Right lobe of liver (tissue), 4 donors: ENCODE measurements around the gene PGM2L1.

ENCODE experiments used
- CTCF ChIP-seq, 4 donors: fragments of 200-600 bp in 3 of 4; fragments of 450-650 bp in 1 of 4; IDR thresholded peaks; one replicate each; pipeline versions ENCODE4 v1.5.1 to v1.8.0; 2016 to 2022; ENCODE audit warnings: antibody characterized with exemption in 4 of 4, mild to moderate bottlenecking in 2 of 4
- POLR2A ChIP-seq: fragments of 450-650 bp; IDR thresholded peaks from one replicate; pipeline ENCODE4 v1.6.1; 2017; ENCODE audit warnings: antibody characterized with exemption, mild to moderate bottlenecking
- donor health status: DM: no; HTN: no; CAD: no.
- donor health status: DM: no; HTN: no; CAD: no.
- donor health status: DM: no; HTN: yes; CAD: no.

GRCh38 chr11:74321487-74322188 is 76.6 kb downstream of the PGM2L1 start:
- TF ChIP-seq CTCF (IDR thresholded peaks at IDR 0.05) (peak; percentile 34 to 65 (median 46)), POLR2A (no peak)
